Panc1 (cell line): ENCODE data around the gene ARHGAP44. TPM values are rescaled to one million over a fixed set of nuclear protein-coding genes. Genes with fewer than 3 reads are reported as not detected.

ENCODE experiments used
- ATAC-seq: fragments of 200-7000 bp; cut with Tn5 transposase; 2 replicates; pipeline ENCODE4 v1.9.1; 2020; ENCODE audit warnings: mild to moderate bottlenecking, moderate library complexity
- BruUV-seq: library from RNA; stranded (reverse); fragments of 400-500 nt; replicated peaks from 2 replicates; lab custom pipeline; 2021; lab: Mats Ljungman, UMichigan
- CTCF ChIA-PET: fragments of 300-600 bp; sonication (Branson Sonifier 250); formaldehyde crosslinking; loops from one replicate; lab custom pipeline; 2022; ENCODE audit warnings: antibody characterized with exemption; lab: Charles Lee
- POLR2A ChIA-PET: fragments of 300-600 bp; sonication (Branson Sonifier 250); formaldehyde crosslinking; loops from one replicate; lab custom pipeline; 2022; ENCODE audit warnings: antibody characterized with exemption; lab: Charles Lee
- DNase-seq: peaks from one replicate; pipeline ENCODE4 v3.0.0-alpha.2; 2010; ENCODE audit warnings: low read depth, low spot score
- H3K27ac ChIP-seq: 2 replicates; pipeline ENCODE4 v1.5.1; 2011; ENCODE audit warnings: mild to moderate bottlenecking, low read length, inconsistent platforms
- H3K27me3 ChIP-seq: fragments of 200-500 bp; sonication (Bioruptor generic); 2 replicates; pipeline ENCODE4 v1.6.0; 2014; ENCODE audit warnings: low read length, inconsistent platforms; ENCODE audit not compliant: control insufficient read depth, insufficient read depth
- H3K36me3 ChIP-seq: fragments of 200-500 bp; sonication (Bioruptor generic); 2 replicates; pipeline ENCODE4 v1.5.1; 2014; ENCODE audit warnings: inconsistent platforms, mild to moderate bottlenecking, low read length, moderate library complexity; ENCODE audit not compliant: control insufficient read depth, insufficient read depth
- H3K4me1 ChIP-seq: 2 replicates; pipeline ENCODE4 v1.5.1; 2011; ENCODE audit warnings: inconsistent platforms, mild to moderate bottlenecking, low read length, moderate library complexity; ENCODE audit not compliant: control insufficient read depth, insufficient read depth
- H3K4me3 ChIP-seq, 2 experiments: 2 replicates each; pipeline ENCODE4 v1.5.1; 2011 to 2012; ENCODE audit warnings: low read depth in 2 of 2, low read length in 2 of 2, mild to moderate bottlenecking in 2 of 2, inconsistent platforms in 1 of 2, moderate library complexity in 1 of 2
- H3K9me3 ChIP-seq: fragments of 200-500 bp; sonication (Bioruptor generic); 2 replicates; pipeline ENCODE4 v1.5.1; 2014; ENCODE audit warnings: low read depth, mild to moderate bottlenecking, inconsistent platforms, low read length, moderate library complexity; ENCODE audit not compliant: control insufficient read depth, insufficient read depth
- POLR2AphosphoS5 ChIP-seq: IDR thresholded peaks from 2 replicates; pipeline ENCODE4 v1.6.1; 2012; ENCODE audit warnings: mild to moderate bottlenecking, low read depth, low read length, moderate library complexity
- SIN3A ChIP-seq: IDR thresholded peaks from 2 replicates; pipeline ENCODE4 v1.6.1; 2012; ENCODE audit warnings: low read depth, mild to moderate bottlenecking, low read length, moderate library complexity, borderline replicate concordance; ENCODE audit not compliant: insufficient read depth
- TCF7L2 ChIP-seq: IDR thresholded peaks from 2 replicates; pipeline ENCODE4 v1.6.1; 2011; ENCODE audit warnings: mild to moderate bottlenecking, low read depth, low read length, inconsistent platforms
- in situ Hi-C: cut with HindIII; loops from 2 replicates; pipeline ENCODE4 v1.10.0; 2016; ENCODE audit warnings: low sequenced_read_pairs, low pct_unique_long_range_greater_than_20kb
- intact Hi-C: fragments of 100-400 bp; cut with micrococcal nuclease; formaldehyde crosslinking; loops from one replicate; pipeline ENCODE4 v1.10.0; 2022; ENCODE audit not compliant: unreplicated experiment
- total RNA-seq: library from RNA; stranded (reverse); gene quantifications from one replicate; pipeline ENCODE4 v1.2.1, GENCODE V29; 2021; ENCODE audit not compliant: unreplicated experiment
- TF ChIP-seq, protein P1 (sequence below), 2 experiments: IDR thresholded peaks; 2 replicates each; pipeline ENCODE4 v1.6.1; 2011 to 2012; ENCODE audit warnings: low read depth in 2 of 2, control low read depth in 1 of 2, low read length in 1 of 2, mild to moderate bottlenecking in 1 of 2, moderate library complexity in 1 of 2; ENCODE audit not compliant: insufficient read depth in 1 of 2
- TF ChIP-seq, protein P2 (sequence below): fragments of 450-650 bp; IDR thresholded peaks from 2 replicates; pipeline ENCODE4 v1.5.1; 2017; ENCODE audit warnings: mild to moderate bottlenecking

ARHGAP44 gene
- total RNA-seq, 1 experiment from 2014 or later: 0.80 TPM

GRCh38 chr17:12958786-12959185 is 169.5 kb downstream of the ARHGAP44 start:
- Histone ChIP-seq H3K9me3 (no peaks in the 10 kb centered on the region), H3K36me3 (no peaks in the 10 kb centered on the region), H3K4me3 (no peak overlapping the region), H3K27me3 (no peaks in the 10 kb centered on the region), H3K27ac (no peak overlapping the region), H3K4me1 (no peaks in the 10 kb centered on the region)
- in situ Hi-C loops (no loop called here), intact Hi-C loops (no loop called here)
- no TSS peak for BruUV-seq
- DNase-seq (no peak), ATAC-seq (no peak)
- ChIA-PET POLR2A (no interaction called here), CTCF (no interaction called here)
- no peak for TF ChIP-seq TCF7L2
- no peak for TF ChIP-seq POLR2AphosphoS5
- TF ChIP-seq, protein P1, sequence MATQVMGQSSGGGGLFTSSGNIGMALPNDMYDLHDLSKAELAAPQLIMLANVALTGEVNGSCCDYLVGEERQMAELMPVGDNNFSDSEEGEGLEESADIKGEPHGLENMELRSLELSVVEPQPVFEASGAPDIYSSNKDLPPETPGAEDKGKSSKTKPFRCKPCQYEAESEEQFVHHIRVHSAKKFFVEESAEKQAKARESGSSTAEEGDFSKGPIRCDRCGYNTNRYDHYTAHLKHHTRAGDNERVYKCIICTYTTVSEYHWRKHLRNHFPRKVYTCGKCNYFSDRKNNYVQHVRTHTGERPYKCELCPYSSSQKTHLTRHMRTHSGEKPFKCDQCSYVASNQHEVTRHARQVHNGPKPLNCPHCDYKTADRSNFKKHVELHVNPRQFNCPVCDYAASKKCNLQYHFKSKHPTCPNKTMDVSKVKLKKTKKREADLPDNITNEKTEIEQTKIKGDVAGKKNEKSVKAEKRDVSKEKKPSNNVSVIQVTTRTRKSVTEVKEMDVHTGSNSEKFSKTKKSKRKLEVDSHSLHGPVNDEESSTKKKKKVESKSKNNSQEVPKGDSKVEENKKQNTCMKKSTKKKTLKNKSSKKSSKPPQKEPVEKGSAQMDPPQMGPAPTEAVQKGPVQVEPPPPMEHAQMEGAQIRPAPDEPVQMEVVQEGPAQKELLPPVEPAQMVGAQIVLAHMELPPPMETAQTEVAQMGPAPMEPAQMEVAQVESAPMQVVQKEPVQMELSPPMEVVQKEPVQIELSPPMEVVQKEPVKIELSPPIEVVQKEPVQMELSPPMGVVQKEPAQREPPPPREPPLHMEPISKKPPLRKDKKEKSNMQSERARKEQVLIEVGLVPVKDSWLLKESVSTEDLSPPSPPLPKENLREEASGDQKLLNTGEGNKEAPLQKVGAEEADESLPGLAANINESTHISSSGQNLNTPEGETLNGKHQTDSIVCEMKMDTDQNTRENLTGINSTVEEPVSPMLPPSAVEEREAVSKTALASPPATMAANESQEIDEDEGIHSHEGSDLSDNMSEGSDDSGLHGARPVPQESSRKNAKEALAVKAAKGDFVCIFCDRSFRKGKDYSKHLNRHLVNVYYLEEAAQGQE (IDR thresholded peaks at IDR 0.05; ENCODE audit: insufficient read depth in 1 of 2, low read depth in 2 of 2, low read length in 1 of 2): no peak
- TF ChIP-seq, protein P2, sequence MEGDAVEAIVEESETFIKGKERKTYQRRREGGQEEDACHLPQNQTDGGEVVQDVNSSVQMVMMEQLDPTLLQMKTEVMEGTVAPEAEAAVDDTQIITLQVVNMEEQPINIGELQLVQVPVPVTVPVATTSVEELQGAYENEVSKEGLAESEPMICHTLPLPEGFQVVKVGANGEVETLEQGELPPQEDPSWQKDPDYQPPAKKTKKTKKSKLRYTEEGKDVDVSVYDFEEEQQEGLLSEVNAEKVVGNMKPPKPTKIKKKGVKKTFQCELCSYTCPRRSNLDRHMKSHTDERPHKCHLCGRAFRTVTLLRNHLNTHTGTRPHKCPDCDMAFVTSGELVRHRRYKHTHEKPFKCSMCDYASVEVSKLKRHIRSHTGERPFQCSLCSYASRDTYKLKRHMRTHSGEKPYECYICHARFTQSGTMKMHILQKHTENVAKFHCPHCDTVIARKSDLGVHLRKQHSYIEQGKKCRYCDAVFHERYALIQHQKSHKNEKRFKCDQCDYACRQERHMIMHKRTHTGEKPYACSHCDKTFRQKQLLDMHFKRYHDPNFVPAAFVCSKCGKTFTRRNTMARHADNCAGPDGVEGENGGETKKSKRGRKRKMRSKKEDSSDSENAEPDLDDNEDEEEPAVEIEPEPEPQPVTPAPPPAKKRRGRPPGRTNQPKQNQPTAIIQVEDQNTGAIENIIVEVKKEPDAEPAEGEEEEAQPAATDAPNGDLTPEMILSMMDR: no peak
- no peak for TF ChIP-seq SIN3A

GRCh38 chr17:12959441-12959840 is 170.1 kb downstream of the ARHGAP44 start:
- BruUV-seq: no TSS peak
- no peaks in the 10 kb centered on the region for H3K27me3 ChIP-seq
- ATAC-seq (no peak), DNase-seq (no peak)
- ChIA-PET POLR2A (no interaction called here), CTCF (no interaction called here)
- no peaks in the 10 kb centered on the region for H3K4me1 ChIP-seq
- in situ Hi-C loops (no loop called here), intact Hi-C loops (no loop called here)
- H3K36me3 ChIP-seq: no peaks in the 10 kb centered on the region
- H3K4me3 ChIP-seq: no peak overlapping the region
- H3K9me3 ChIP-seq: no peaks in the 10 kb centered on the region
- no peak overlapping the region for H3K27ac ChIP-seq
- TF ChIP-seq, protein P1 (IDR thresholded peaks at IDR 0.05; ENCODE audit: insufficient read depth in 1 of 2, low read depth in 2 of 2, low read length in 1 of 2): no peak
- TF ChIP-seq SIN3A (no peak), TCF7L2 (no peak), POLR2AphosphoS5 (no peak)
- TF ChIP-seq, protein P2: no peak
